Sciatic nerve (tissue), 2 donors: Measurements from ENCODE around the gene CMPK2. TPM values are rescaled to one million over a fixed set of nuclear protein-coding genes. Genes with fewer than 3 reads are reported as not detected.
"Not testable (repeated sequence)": the region's sequence is repeated elsewhere in the genome, so short reads cannot be mapped to it uniquely, and the experiment has no call there.

Experiments
- ATAC-seq: fragments of 200-7000 bp; cut with Tn5 transposase; one replicate; pipeline ENCODE4 v1.9.1; 2020; ENCODE audit warnings: mild to moderate bottlenecking, moderate library complexity
- DNase-seq: peaks from one replicate; pipeline ENCODE4 v3.0.0-alpha.2; 2020; ENCODE audit warnings: low spot score
- intact Hi-C: fragments of 100-400 bp; cut with DNase I; formaldehyde crosslinking; loops from one replicate; pipeline ENCODE4 v1.14.2; 2022
- total RNA-seq: library from RNA; stranded (reverse); fragmentation: NEBNext Ultra II Directional; extraction: Animal tissue kit (Norgen Biotek cat#: 25700); gene quantifications from one replicate; pipeline ENCODE4 v1.2.1, GENCODE V29; 2021
- donor health status: DM: no; HTN: no; CAD: no.
- donor health status: DM: no; HTN: no; CAD: no.

CMPK2 gene
- total RNA-seq = 4.1 TPM

GRCh38 chr2:6865346-6866274 is at the start of gene CMPK2:
TSS of gene CMPK2 (minus strand) at chr2:6865907. CDS start at chr2:6865696, 211 bp downstream.
- DNase-seq (peak; percentile 73), ATAC-seq (peak; percentile 60)
- intact Hi-C loops = no loop called here

GRCh38 chr2:6915399-6915798 is 49.7 kb upstream of the CMPK2 start:
- DNase-seq (no peak), ATAC-seq (no peak)
- intact Hi-C loops = no loop called here

GRCh38 chr2:6914828-6915227 is 49.1 kb upstream of the CMPK2 start:
- DNase-seq (no peak), ATAC-seq (no peak)
- intact Hi-C loops = no loop called here

GRCh38 chr2:6913415-6914157 is 47.9 kb upstream of the CMPK2 start:
- ATAC-seq (no peak), DNase-seq (no peak)
- intact Hi-C loops = no loop called here

GRCh38 chr2:6911721-6912120 is 46.0 kb upstream of the CMPK2 start:
- intact Hi-C loops = no loop called here
- no peak for ATAC-seq
- no peak for DNase-seq

GRCh38 chr2:6909431-6910385 is 44.0 kb upstream of the CMPK2 start:
- intact Hi-C loops = no loop called here
- DNase-seq = no peak
- no peak for ATAC-seq

GRCh38 chr2:6908291-6908690 is 42.6 kb upstream of the CMPK2 start:
- intact Hi-C loops = no loop called here
- no peak for DNase-seq
- no peak for ATAC-seq

- ATAC-seq (no peak), DNase-seq (no peak)
- intact Hi-C loops = no loop called here
These were observed 40.5 kb upstream of the CMPK2 start for GRCh38 chr2:6906165-6906741.

GRCh38 chr2:6905668-6906067 is 40.0 kb upstream of the CMPK2 start:
- intact Hi-C loops = no loop called here
- no peak for ATAC-seq
- no peak for DNase-seq

- ATAC-seq, DNase-seq, intact Hi-C loops: not testable (repeated sequence)
These were observed 36.9 kb upstream of the CMPK2 start for GRCh38 chr2:6902581-6902980.

- DNase-seq (no peak), ATAC-seq (peak; percentile 75)
- intact Hi-C loops = no loop called here
These were observed 31.4 kb upstream of the CMPK2 start for GRCh38 chr2:6896930-6897759.

- DNase-seq (no peak), ATAC-seq (no peak)
- intact Hi-C loops = no loop called here
These were observed 28.3 kb upstream of the CMPK2 start for GRCh38 chr2:6893876-6894482.

- intact Hi-C loops = loop anchor here (10.0 kb wide), 1 partner anchor 146 kb away; no protein-coding TSS in a partner anchor
These were observed 23.0 kb upstream of the CMPK2 start for GRCh38 chr2:6888724-6889123.

GRCh38 chr2:6887751-6888192 is 22.1 kb upstream of the CMPK2 start:
- DNase-seq (no peak), ATAC-seq (no peak)
- intact Hi-C loops = loop anchor here (10.0 kb wide), 1 partner anchor 147 kb away; no protein-coding TSS in a partner anchor

More at GRCh38 chr2:6888724-6889123, 23.0 kb upstream of the CMPK2 start:
- ATAC-seq (no peak), DNase-seq (no peak)

GRCh38 chr2:6885968-6886367 is 20.3 kb upstream of the CMPK2 start:
- DNase-seq (no peak), ATAC-seq (no peak)
- intact Hi-C loops = loop anchor here (10.0 kb wide), 1 partner anchor 149 kb away; no protein-coding TSS in a partner anchor

GRCh38 chr2:6885551-6885950 is 19.8 kb upstream of the CMPK2 start:
- intact Hi-C loops = loop anchor here (10.0 kb wide), 1 partner anchor 149 kb away; no protein-coding TSS in a partner anchor
- ATAC-seq = no peak
- no peak for DNase-seq
